ENCODE measurements around the gene RRP12. TPM values are rescaled to one million over a fixed set of nuclear protein-coding genes. Genes with fewer than 3 reads are reported as not detected.

Gene RRP12
- polyA plus RNA-seq, 1 experiment, result 10.6 TPM

DNA sequence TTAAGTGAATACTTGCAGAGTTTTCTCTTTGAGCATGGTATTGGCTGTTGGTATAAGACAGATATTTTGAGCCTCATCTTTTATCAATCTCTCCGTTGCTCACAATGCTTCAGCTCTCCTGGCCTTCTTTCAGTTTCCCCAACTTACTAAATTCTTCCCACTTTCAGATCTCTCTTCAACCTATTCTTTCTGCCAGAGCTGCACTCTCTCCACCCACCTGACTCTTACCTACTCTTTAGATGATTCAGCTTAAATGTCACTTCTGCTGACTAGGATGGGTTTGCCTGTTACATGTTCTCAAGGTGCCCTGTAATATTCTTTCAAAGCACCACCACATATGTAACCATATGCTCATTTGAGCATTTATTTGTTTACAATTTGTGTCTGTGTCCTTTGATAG, 43.1 kb upstream of the RRP12 start:
- TF ChIP-seq, protein P1, sequence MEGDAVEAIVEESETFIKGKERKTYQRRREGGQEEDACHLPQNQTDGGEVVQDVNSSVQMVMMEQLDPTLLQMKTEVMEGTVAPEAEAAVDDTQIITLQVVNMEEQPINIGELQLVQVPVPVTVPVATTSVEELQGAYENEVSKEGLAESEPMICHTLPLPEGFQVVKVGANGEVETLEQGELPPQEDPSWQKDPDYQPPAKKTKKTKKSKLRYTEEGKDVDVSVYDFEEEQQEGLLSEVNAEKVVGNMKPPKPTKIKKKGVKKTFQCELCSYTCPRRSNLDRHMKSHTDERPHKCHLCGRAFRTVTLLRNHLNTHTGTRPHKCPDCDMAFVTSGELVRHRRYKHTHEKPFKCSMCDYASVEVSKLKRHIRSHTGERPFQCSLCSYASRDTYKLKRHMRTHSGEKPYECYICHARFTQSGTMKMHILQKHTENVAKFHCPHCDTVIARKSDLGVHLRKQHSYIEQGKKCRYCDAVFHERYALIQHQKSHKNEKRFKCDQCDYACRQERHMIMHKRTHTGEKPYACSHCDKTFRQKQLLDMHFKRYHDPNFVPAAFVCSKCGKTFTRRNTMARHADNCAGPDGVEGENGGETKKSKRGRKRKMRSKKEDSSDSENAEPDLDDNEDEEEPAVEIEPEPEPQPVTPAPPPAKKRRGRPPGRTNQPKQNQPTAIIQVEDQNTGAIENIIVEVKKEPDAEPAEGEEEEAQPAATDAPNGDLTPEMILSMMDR (IDR thresholded peaks at IDR 0.05; ENCODE audit: low read depth, low read length), result no peak
- H3K4me3 ChIP-seq (ENCODE audit: low read depth, low read length), result no peak overlapping the region
- H3K27me3 ChIP-seq (ENCODE audit: control insufficient read depth, insufficient read depth, low read length), result no peaks in the 10 kb centered on the region
- no peak for DNase-seq (ENCODE audit: low read depth, low spot score)
- ChIA-PET CTCF (interaction anchor here (1.2 kb wide), 1 partner anchor 20 kb away, joined by 3 read pairs; no protein-coding TSS in a partner anchor), POLR2A (interaction anchor here (0.6 kb wide), 1 partner anchor 19 kb away, joined by 3 read pairs; no protein-coding TSS in a partner anchor)
- H3K27ac ChIP-seq (ENCODE audit: low read depth, low read length), result no peak overlapping the region
- no peaks in the 10 kb centered on the region for H3K9me3 ChIP-seq (ENCODE audit: control insufficient read depth, insufficient read depth, low read length)

DNA sequence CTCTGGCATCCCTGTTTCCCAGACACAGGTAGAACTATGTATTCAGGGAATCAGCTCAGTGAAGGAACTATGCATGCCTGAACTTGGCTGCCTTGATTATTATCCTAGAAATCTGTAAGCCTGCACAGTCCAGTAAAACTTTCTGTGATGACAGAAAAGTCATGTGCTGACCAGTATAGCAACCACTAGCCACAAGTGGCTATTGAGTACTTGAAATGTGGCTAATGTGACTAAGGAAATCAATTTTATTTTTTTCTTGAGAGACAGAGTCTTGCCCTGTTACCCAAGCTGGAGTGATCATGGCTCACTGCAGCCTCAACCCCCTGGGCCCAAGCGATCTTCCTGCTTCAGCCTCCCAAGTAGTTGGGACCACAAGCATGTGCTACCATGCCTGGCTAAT, 41.1 kb upstream of the RRP12 start:
- DNase-seq (ENCODE audit: low read depth, low spot score), result no peak
- ChIA-PET CTCF (no interaction called here), POLR2A (no interaction called here)
- Histone ChIP-seq H3K9me3 (ENCODE audit: control insufficient read depth, insufficient read depth, low read length) (no peaks in the 10 kb centered on the region), H3K27me3 (ENCODE audit: control insufficient read depth, insufficient read depth, low read length) (no peaks in the 10 kb centered on the region), H3K4me3 (ENCODE audit: low read depth, low read length) (no peak overlapping the region), H3K27ac (ENCODE audit: low read depth, low read length) (no peak overlapping the region)
- TF ChIP-seq, protein P1 (IDR thresholded peaks at IDR 0.05; ENCODE audit: low read depth, low read length), result no peak

DNA sequence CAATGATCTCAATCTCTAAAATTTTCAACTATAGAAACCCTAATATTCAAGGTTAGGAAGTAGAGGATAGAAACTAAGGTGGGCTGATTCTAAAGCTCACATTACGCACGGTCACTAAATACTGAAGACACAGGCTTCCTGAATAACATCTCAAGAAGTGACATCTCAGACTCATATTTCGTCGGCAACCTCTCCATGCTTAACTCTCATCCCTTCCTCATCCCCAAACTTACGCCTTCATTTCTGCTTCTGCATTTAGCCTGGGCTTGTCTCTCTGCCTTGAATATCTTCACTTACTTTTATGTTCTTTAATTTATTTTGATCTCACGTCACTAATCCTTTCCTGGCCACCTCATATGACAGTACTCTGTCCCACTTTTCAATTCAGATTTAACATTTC, 34.1 kb upstream of the RRP12 start:
- DNase-seq (ENCODE audit: low read depth, low spot score), result no peak
- H3K27me3 ChIP-seq (ENCODE audit: control insufficient read depth, insufficient read depth, low read length), result no peaks in the 10 kb centered on the region
- TF ChIP-seq, protein P1 (IDR thresholded peaks at IDR 0.05; ENCODE audit: low read depth, low read length), result no peak
- H3K27ac ChIP-seq (ENCODE audit: low read depth, low read length), result no peak overlapping the region
- CTCF ChIA-PET, result no interaction called here
- POLR2A ChIA-PET, result no interaction called here
- H3K4me3 ChIP-seq (ENCODE audit: low read depth, low read length), result no peak overlapping the region
- H3K9me3 ChIP-seq (ENCODE audit: control insufficient read depth, insufficient read depth, low read length), result no peaks in the 10 kb centered on the region

DNA sequence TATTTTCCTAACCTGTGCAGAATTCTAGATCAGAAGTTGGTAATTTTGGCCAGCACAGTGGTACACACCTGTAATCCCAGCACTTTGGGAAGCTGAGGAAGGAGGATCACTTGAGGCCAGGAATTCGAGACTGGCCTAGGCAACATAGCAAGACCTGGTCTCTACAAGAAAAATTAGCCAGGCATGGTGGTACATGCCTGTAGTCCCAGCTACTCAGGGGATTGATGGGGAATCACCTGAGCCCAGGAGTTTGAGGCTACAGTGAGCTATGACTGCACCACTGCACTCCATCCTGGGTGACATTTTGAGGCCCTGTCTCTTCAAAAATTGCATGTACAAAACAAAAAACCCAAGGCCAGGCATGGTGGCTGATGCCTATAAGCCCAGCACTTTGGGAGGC, 33.4 kb upstream of the RRP12 start:
- Histone ChIP-seq H3K9me3 (ENCODE audit: control insufficient read depth, insufficient read depth, low read length) (no peaks in the 10 kb centered on the region), H3K27ac (ENCODE audit: low read depth, low read length) (no peak overlapping the region), H3K27me3 (ENCODE audit: control insufficient read depth, insufficient read depth, low read length) (no peaks in the 10 kb centered on the region), H3K4me3 (ENCODE audit: low read depth, low read length) (no peak overlapping the region)
- DNase-seq (ENCODE audit: low read depth, low spot score), result no peak
- POLR2A ChIA-PET, result interaction anchor here (1.0 kb wide), 1 partner anchor 11 kb away, joined by 4 read pairs; no protein-coding TSS in a partner anchor
- TF ChIP-seq, protein P1 (IDR thresholded peaks at IDR 0.05; ENCODE audit: low read depth, low read length), result no peak
- CTCF ChIA-PET, result no interaction called here

DNA sequence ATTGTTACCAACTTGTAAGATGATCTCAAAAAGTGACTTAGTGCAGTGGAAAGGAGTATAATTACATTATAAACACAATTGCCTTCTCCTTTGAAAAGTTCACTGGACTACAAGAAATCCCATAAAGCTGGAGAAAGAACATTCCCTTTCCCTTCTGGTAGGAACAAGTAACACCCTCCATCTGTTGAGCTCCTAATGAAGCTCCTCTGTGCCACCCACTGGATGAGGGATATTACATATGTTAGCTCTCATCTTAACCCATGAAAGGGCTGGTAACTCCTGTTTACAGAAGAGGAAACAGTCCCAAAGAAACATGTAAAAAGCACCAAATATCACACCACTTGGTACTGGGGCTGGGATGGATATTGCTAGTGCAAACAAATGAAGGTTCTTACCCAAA, 32.9 kb upstream of the RRP12 start:
- DNase-seq (ENCODE audit: low read depth, low spot score), result no peak
- CTCF ChIA-PET, result no interaction called here
- Histone ChIP-seq H3K27ac (ENCODE audit: low read depth, low read length) (no peak overlapping the region), H3K9me3 (ENCODE audit: control insufficient read depth, insufficient read depth, low read length) (no peaks in the 10 kb centered on the region), H3K27me3 (ENCODE audit: control insufficient read depth, insufficient read depth, low read length) (no peaks in the 10 kb centered on the region), H3K4me3 (ENCODE audit: low read depth, low read length) (no peak overlapping the region)
- TF ChIP-seq, protein P1 (IDR thresholded peaks at IDR 0.05; ENCODE audit: low read depth, low read length), result no peak
- POLR2A ChIA-PET, result interaction anchor here (1.0 kb wide), 1 partner anchor 11 kb away, joined by 4 read pairs; no protein-coding TSS in a partner anchor

All from AG04450 (cell line).